HUES64 (cell line): Measurements from ENCODE around the gene TYR.
"Not testable (repeated sequence)": the region's sequence is repeated elsewhere in the genome, so short reads cannot be mapped to it uniquely, and the experiment has no call there.

Source experiments
- H3K27ac ChIP-seq: 2 replicates; pipeline ENCODE4 v1.7.0; 2013; ENCODE audit warnings: low read depth, low read length, inconsistent platforms
- H3K27me3 ChIP-seq: 2 replicates; pipeline ENCODE4 v1.6.1; 2013; ENCODE audit warnings: mild to moderate bottlenecking, low read length; ENCODE audit not compliant: insufficient read depth
- H3K36me3 ChIP-seq: 2 replicates; pipeline ENCODE4 v1.6.1; 2013; ENCODE audit warnings: mild to moderate bottlenecking, low read length; ENCODE audit not compliant: insufficient read depth
- H3K4me1 ChIP-seq: 2 replicates; pipeline ENCODE4 v1.6.1; 2013; ENCODE audit warnings: mild to moderate bottlenecking, low read length, moderate library complexity; ENCODE audit not compliant: insufficient read depth
- H3K4me3 ChIP-seq: 2 replicates; pipeline ENCODE4 v1.5.1; 2013; ENCODE audit warnings: mild to moderate bottlenecking, low read length, moderate library complexity
- H3K9ac ChIP-seq: 2 replicates; pipeline ENCODE4 v1.6.1; 2013; ENCODE audit warnings: mild to moderate bottlenecking, low read depth, low read length
- H3K9me3 ChIP-seq: 2 replicates; pipeline ENCODE4 v1.6.1; 2013; ENCODE audit warnings: low read depth, low read length; ENCODE audit not compliant: insufficient read depth
- WGBS: fragments of 150-250, 120-280 bp; methylation state at CpG from one replicate; pipeline ENCODE4 v1.1.7; 2013; ENCODE audit warnings: missing lambda C conversion rate; 5-methylcytosine and 5-hydroxymethylcytosine counted together

The TYR gene

DNA sequence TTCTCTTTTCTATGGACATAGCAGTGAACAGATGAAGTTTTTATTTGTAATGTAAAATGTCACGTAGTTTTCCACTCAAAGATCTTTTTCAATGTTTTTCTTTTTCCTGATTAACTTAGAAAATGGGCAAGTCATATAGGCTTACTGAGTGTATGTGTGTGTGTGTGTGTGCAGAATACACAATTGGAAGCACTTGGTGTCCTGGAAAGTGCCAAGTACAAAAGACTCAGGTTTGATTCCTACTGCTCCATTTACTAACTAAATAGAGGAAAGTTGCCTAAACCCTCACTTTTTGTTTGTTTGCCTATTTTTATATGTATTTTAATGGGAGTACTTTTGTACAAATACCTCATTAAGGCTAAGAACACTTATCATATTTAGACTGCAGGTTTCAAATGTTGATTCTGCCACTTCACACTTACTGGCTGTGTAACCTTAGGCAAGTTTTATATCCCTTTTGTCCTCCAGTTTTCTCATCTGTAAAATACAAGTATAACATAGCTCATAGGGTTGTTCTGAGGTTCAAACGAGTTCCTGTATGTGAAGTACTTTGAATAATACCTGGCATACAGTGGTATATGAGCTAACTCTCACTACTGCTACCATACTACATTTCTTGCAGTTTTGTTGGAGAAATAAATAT lies 90.1 kb downstream of the TYR start:
- H3K4me1 ChIP-seq, result peaks cover 9% of the 10 kb centered on the region
- 100% methylated on average over 1 of the region's 2 CpGs for WGBS
- H3K27ac ChIP-seq, result no peak overlapping the region
- no peak overlapping the region for H3K9ac ChIP-seq
- no peak overlapping the region for H3K4me3 ChIP-seq
- no peaks in the 10 kb centered on the region for H3K9me3 ChIP-seq
- H3K36me3 ChIP-seq, result no peaks in the 10 kb centered on the region
- H3K27me3 ChIP-seq, result no peaks in the 10 kb centered on the region

GRCh38 chr11:89272540-89273088 lies 94.9 kb downstream of the TYR start:
- not testable (repeated sequence) for H3K9ac ChIP-seq, H3K4me3 ChIP-seq, H3K27me3 ChIP-seq, H3K27ac ChIP-seq, H3K36me3 ChIP-seq, H3K4me1 ChIP-seq, H3K9me3 ChIP-seq
- 100% methylated on average over 1 of the region's 1 CpG for WGBS

DNA sequence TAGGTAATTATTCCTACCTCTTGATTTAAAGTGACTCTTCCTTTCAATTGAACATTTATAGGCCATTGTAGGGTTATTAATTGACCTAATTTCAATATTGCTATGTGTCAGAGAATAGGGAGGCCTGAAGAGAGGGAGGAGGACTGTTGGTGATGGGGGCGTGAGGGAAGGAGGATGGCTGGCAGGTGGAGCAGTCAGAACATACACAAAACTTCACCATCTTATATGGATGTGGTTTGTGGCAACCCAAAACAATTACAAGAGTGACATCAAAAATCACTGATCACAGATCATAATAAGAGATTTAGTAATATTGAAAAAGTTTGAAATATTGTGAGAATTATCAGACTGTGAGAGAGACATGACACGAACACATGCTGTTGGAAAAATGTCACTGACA lies 95.5 kb downstream of the TYR start:
- not testable (repeated sequence) for H3K9ac ChIP-seq, H3K36me3 ChIP-seq, H3K4me3 ChIP-seq, H3K9me3 ChIP-seq, H3K27ac ChIP-seq, H3K27me3 ChIP-seq, H3K4me1 ChIP-seq
- 94% methylated on average over 1 of the region's 2 CpGs for WGBS

DNA sequence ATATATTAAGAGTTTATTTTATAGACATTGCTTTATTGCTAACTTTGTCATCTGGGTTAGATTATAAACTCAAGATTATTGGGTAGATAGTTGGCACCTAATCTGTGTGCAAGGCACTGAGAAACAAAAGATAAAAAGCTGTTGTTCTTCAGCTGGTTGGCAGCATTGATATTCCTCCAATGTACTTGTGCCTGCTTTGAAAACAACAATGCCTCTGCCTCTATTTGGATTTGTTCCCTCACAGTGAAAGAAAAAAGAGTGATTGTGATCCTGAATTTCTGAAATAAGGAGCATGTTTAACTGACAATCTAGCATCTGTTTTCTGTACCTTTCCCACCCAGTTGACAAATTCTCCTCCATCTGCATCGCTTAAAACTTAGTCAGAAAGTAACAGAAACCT lies 98.3 kb downstream of the TYR start:
- H3K9ac ChIP-seq, result no peak overlapping the region
- no peak overlapping the region for H3K4me3 ChIP-seq
- no peaks in the 10 kb centered on the region for H3K27me3 ChIP-seq
- no peaks in the 10 kb centered on the region for H3K36me3 ChIP-seq
- H3K4me1 ChIP-seq, result peaks cover 11% of the 10 kb centered on the region; the same call in 1 of the 2 replicates
- no CpG with 5 or more reads among the region's 1 CpG for WGBS
- no peak overlapping the region for H3K27ac ChIP-seq
- no peaks in the 10 kb centered on the region for H3K9me3 ChIP-seq

GRCh38 chr11:89279176-89279575 lies 101.5 kb downstream of the TYR start:
- no peak overlapping the region for H3K9ac ChIP-seq
- no peaks in the 10 kb centered on the region for H3K36me3 ChIP-seq
- H3K4me1 ChIP-seq, result peaks cover 15% of the 10 kb centered on the region; the same call in 1 of the 2 replicates
- H3K27me3 ChIP-seq, result no peaks in the 10 kb centered on the region
- no peak overlapping the region for H3K27ac ChIP-seq
- no peak overlapping the region for H3K4me3 ChIP-seq
- H3K9me3 ChIP-seq, result no peaks in the 10 kb centered on the region
- 100% methylated on average over 1 of the region's 1 CpG for WGBS

DNA sequence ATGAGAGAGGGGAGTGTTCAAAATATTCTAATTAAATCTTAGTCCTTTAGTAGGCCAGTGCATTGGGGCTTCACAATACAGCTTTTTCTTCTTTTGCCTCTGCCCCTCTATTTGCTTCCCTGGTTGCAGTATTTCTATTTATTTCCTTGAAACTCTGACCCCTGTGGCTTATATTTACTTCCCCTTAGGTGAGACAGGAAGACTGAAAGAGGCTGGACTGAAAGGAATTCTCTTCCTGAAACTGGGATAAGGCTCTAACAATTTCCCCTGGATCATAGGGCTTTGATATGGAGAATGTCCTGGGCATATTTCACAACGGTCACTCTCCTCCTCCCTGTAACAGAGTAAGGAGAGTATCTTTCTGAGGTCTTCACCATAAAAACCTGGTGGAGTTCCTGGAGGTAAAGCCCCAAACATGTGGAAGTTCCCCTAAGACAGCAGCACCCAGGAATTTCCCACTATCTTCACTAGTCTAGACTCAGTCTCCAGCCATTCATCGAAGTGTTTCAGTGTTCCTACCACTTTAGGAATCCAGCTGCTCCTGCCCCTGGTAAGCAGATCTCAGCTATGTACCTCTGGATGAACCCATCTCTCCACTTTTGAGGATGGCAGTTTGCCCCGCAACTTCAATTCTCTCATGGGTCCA lies 103.5 kb downstream of the TYR start:
- H3K9me3 ChIP-seq, H3K36me3 ChIP-seq, H3K27ac ChIP-seq, H3K27me3 ChIP-seq, H3K9ac ChIP-seq, H3K4me3 ChIP-seq: not testable (repeated sequence)
- peaks cover 10% of the 10 kb centered on the region; the same call in 1 of the 2 replicates for H3K4me1 ChIP-seq
- 92% methylated on average over 2 of the region's 3 CpGs for WGBS

- 100% methylated on average over 1 of the region's 1 CpG for WGBS
- H3K27me3 ChIP-seq, H3K27ac ChIP-seq, H3K9ac ChIP-seq, H3K4me3 ChIP-seq, H3K36me3 ChIP-seq, H3K9me3 ChIP-seq, H3K4me1 ChIP-seq: not testable (repeated sequence)
Observed at GRCh38 chr11:89286601-89287000, 108.9 kb downstream of the TYR start.

GRCh38 chr11:89288004-89288403 lies 110.3 kb downstream of the TYR start:
- 94% methylated on average over 3 of the region's 3 CpGs for WGBS

GRCh38 chr11:89293965-89294679 lies 116.4 kb downstream of the TYR start:
- H3K9ac ChIP-seq, result no peak overlapping the region
- WGBS, result 16% methylated on average over 17 of the region's 18 CpGs
- H3K4me3 ChIP-seq, result peak overlapping the region; percentile 65
- H3K4me1 ChIP-seq, result no peaks in the 10 kb centered on the region
- no peaks in the 10 kb centered on the region for H3K9me3 ChIP-seq
- no peaks in the 10 kb centered on the region for H3K27me3 ChIP-seq
- no peaks in the 10 kb centered on the region for H3K36me3 ChIP-seq
- no peak overlapping the region for H3K27ac ChIP-seq

More at GRCh38 chr11:89288004-89288403, 110.3 kb downstream of the TYR start:
- not testable (repeated sequence) for H3K4me3 ChIP-seq, H3K9me3 ChIP-seq, H3K36me3 ChIP-seq, H3K4me1 ChIP-seq, H3K9ac ChIP-seq, H3K27ac ChIP-seq, H3K27me3 ChIP-seq

GRCh38 chr11:89295023-89295422 lies 117.3 kb downstream of the TYR start:
- not testable (repeated sequence) for H3K36me3 ChIP-seq, H3K9ac ChIP-seq, H3K27ac ChIP-seq, H3K4me3 ChIP-seq, H3K9me3 ChIP-seq, H3K4me1 ChIP-seq, H3K27me3 ChIP-seq
- 89% methylated on average over 5 of the region's 7 CpGs for WGBS

- not testable (repeated sequence) for H3K4me3 ChIP-seq, H3K9ac ChIP-seq, H3K4me1 ChIP-seq, H3K36me3 ChIP-seq, H3K27me3 ChIP-seq, H3K9me3 ChIP-seq, H3K27ac ChIP-seq
- 79% methylated on average over 1 of the region's 1 CpG for WGBS
Observed at GRCh38 chr11:89303029-89303428, 125.4 kb downstream of the TYR start.
